Measurements from ENCODE around the gene DUSP10. TPM values are rescaled to one million over a fixed set of nuclear protein-coding genes. Genes with fewer than 3 reads are reported as not detected.

Gene DUSP10
- 4.8 and 9.7 TPM in 2 replicates for total RNA-seq

DNA sequence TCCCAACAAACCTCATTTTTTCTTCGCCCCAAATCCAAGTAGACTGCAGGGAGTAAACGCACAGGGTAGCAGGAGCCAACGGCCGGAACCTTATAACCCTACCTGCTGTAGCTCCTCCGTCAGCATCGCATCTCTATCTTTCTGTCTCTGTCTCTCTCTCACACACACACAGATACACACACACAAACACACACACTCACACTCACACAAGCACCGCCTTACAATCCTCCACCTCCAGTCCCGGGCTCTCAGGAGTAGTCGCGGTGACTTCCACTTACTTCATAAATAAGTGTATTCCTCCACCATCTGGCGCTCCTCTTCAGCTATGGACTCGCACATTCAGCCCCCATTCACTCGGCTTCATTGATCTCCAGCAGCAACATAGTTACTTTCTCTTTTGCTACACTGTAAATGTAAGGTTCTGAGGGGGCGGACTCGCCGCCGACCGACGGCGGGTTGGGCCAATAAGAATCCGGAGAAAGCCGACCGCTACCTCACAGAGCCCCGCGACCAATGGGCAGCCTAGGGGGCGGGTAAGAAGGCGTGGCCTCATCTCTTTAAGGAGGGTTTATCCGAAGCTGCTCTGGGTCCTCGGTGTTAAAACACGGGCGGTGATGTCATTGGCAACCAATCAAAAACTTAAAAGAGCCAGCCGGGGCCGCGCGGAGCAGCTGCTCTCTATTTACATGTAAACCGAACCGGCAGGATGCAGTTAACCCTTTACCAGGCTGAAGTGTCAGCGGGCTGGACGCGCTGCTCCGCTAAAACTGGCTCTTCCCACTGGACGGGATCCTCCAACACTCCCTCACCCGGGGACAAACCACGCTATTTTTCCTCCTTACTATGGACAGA lies at the start of gene DUSP10:
DUSP10 (minus strand) TSS at position 387 of the 852 bp plus-strand sequence. CDS start 2,345 bp downstream, outside the sequence.

